HG03575 (cell line): ENCODE results near the gene LEMD1.

Source experiments
- ATAC-seq: cut with Tn5 transposase; IDR thresholded peaks from one replicate; pipeline ENCODE4 v1.9.1; 2021; ENCODE audit not compliant: unreplicated experiment, insufficient number of reproducible peaks, low FRiP score; ENCODE audit errors: extremely low read depth

The LEMD1 gene, protein sequence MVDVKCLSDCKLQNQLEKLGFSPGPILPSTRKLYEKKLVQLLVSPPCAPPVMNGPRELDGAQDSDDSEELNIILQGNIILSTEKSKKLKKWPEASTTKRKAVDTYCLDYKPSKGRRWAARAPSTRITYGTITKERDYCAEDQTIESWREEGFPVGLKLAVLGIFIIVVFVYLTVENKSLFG

GRCh38 chr1:205421798-205422197, at the start of gene LEMD1:
Gene LEMD1, minus strand, starts transcription at chr1:205422056. Its CDS starts 1,520 bp downstream, at chr1:205420536.
- no peak for ATAC-seq

GRCh38 chr1:205470131-205470530, 48.3 kb upstream of the LEMD1 start:
- no peak for ATAC-seq

DNA sequence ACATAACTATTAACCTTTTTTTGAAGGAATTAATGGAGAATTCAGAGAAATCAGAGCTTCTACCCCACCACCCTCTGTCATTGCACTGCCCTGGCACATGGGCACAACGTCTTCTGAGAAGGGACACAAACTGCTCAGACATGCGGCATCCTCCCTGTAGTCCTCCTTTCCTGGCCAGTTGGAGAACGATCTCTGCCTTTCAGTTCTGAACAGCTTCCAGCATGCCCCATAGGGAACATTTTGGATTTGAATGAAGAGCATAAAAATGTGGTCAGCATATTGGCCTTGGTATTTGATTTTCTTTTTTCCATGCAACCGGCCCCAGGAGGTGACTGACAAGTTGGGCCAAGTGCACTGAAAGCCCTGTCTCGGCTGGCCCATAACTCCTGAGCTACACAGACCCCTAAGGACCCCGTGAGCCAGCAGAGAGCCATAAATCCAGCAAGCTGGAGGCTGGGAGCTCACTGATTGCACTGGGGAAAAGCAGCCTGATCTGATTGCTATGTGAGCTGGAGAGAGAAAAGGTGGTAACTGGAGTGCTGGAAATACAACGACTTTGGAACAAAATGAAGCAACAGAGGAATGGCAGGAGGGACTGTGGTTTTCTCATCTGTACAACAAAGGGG, 44.9 kb upstream of the LEMD1 start:
- ATAC-seq: no peak

DNA sequence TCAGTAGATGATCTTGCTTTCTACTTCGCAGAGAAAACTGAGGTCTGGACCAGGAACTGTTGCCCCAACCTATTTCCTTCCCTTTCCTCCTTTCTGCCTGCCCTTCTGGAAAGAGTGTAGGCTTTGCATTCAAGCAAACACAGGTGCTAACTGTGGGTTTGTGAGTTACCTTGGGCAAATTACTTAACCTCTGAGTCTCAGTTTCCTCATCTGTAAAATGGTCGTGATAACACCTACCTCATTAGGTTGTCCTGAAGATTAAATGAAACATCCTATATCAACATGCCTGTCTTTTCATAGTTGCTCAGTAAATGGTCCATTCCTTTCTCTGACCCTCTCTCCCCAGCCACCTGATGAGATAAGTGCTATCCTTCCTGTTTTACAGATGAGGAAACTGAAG, 43.5 kb upstream of the LEMD1 start:
- ATAC-seq: no peak

GRCh38 chr1:205458777-205459566, 37.1 kb upstream of the LEMD1 start:
- no peak for ATAC-seq

- ATAC-seq: no peak
Measured at GRCh38 chr1:205456868-205457745, 35.3 kb upstream of the LEMD1 start.

DNA sequence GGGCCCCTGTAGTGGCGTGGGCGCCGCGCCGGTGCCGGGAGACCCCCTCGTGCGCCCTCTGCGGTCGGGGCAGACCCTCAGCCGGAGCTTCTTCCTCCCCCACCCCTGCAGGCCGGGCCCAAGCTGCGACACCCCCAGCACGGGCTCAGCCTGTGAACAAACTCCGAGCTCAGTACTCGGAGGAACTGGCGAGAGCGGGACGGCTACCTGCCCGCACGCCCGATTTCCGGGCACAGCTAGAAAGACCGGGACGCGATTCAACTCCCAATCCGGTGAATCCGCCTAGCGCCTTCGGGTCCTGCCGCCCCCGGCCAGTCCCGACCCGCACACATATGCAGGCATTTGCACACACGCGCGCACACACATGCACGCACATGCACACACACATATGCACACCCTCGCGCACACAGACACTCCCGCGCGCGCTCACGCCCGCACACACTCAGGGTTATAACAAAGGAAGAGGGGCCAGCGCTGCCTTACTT, 34.6 kb upstream of the LEMD1 start:
- no peak for ATAC-seq

DNA sequence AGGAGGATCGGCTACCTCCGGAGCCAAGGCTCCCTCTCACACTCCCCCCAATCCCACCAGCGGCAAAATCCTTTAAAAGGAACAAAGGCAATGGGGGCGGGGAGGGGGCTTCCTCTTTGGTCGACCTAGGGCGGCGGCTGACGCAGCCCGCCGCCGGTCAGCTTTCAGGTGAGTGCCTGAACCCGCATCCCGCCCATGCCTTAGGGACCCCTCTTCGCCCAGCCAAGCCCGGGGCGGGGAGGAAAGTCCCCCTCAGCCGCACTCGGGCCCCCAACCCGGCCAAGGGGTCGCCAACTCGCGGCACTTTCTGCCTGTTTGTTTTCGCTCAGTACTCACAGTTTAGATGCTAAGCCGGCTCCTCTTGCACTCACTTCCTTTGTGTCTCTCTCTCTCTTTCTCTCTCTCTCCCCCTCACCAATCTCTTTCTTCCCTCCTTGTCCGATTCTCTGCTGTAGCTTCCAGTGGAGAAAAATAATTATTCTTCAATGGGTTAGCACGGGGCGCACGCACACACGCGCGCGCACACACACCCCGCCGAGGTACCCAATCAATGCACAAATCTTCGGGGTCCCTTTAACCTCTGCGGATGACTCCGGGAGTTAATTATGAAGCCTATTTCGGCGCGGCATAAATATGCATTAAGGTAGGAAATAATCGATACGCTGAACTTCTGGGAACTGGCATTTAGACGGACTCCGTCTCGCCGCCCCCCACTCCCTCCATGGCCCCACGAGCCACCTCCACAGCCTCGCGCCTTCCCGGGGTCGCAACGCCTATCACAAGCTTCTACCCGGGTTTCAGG, 33.9 kb upstream of the LEMD1 start, which contains the start of gene BLACAT1:
BLACAT1 (minus strand) TSS at position 465 of the 802 bp plus-strand sequence.
- ATAC-seq: no peak

DNA sequence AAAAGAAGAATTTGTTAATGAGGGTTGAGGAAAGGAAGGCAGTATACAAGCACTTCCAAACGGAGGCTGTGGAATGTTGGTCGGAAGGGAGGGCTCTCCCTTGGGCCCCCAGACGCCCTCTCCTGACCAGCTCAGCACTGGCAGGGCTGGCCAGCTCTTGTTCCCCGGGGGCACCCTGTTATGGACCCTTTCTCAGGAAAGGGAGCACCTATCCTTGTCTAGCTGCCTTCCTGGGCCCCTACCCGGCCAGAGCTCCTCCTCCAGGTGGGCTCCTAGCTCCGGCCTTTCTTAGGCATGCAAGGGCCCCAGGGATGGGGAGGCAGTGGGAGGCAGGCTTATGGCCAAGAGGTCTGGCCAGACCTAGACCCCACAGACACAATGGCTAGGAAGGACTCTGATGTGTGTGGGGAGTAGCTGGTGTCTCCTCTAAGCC, 33.1 kb upstream of the LEMD1 start:
- ATAC-seq: no peak

- ATAC-seq: no peak
Measured at GRCh38 chr1:205453466-205453865, 31.6 kb upstream of the LEMD1 start.

- no peak for ATAC-seq
Measured at GRCh38 chr1:205452933-205453332, 31.1 kb upstream of the LEMD1 start.

DNA sequence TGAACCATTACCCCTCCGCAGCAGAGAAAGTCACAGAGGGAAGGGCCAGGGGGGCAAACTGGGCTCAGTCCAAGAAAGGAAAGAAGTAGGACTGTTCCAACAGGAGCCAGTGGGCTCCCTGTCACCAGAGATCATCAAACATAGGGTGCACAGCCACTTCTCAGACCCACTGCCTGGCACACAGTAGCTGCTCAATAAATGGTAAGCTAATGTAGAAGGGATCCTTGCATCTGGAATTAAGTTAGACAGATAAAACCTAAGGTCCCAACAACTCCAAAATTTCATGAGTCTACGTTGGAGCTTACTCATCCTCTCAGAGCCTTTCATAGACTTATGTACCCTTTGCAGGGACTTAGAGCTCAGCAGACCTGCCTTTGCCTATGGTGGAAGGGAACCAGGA, 30.5 kb upstream of the LEMD1 start:
- no peak for ATAC-seq

DNA sequence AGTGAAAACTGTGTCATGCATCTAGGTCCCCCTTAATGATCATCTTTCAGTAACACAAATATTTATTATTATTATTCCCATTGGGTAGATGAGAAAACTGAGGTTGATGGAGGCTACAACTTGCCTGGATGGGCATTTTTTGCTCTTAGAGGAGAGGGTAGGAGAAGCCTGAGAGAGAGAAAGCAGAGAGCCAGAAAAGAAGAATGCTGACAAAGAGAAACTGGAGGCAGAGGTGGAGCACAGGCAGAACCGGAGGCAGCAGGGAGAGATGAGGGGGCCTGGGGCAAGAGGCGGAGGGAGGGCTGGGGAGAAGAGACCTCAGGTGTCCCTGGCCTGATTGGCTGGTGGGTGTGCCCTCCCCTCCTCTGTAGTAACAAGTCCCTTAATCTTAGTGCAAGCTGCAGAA, 29.9 kb upstream of the LEMD1 start:
- ATAC-seq: no peak

DNA sequence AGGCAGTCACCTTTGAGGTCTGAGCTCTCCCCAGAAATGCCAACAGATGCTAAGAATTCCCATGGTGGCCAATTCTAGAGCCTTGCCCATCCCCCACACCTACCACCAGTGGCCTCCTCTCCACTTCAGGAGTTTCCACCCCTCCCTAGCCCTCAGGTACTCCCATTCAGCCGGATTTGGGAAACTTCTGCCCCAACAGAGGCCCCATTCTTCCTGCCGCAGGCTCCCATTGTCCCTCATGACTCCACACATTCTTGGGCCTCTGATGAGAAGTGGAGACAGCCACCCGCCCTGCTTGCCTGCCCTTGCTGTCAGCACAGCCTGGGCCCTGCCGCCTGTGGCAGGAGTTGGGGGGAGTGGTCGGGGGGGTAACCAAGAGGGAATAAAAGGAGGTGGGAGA, 29.3 kb upstream of the LEMD1 start:
- ATAC-seq: no peak

DNA sequence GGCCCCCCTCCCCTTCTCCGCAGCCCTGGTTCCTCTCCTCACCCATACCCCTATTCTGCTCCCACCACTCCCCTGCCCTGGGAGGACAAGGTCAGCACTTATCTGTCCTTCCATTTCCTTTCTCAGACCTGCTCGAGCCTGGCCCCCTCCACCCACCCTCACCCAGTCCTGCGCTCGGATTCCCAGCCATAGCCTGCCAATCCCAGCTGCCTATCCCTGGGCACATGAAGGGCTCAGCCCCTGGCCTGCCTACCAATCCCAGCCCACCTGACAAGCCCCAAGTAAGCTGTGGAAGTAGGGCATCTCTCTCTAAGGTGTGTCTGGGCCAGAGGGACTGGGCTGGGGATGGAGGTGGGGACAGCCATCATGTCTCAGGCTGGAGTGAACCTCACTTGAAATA, 28.6 kb upstream of the LEMD1 start:
- no peak for ATAC-seq

DNA sequence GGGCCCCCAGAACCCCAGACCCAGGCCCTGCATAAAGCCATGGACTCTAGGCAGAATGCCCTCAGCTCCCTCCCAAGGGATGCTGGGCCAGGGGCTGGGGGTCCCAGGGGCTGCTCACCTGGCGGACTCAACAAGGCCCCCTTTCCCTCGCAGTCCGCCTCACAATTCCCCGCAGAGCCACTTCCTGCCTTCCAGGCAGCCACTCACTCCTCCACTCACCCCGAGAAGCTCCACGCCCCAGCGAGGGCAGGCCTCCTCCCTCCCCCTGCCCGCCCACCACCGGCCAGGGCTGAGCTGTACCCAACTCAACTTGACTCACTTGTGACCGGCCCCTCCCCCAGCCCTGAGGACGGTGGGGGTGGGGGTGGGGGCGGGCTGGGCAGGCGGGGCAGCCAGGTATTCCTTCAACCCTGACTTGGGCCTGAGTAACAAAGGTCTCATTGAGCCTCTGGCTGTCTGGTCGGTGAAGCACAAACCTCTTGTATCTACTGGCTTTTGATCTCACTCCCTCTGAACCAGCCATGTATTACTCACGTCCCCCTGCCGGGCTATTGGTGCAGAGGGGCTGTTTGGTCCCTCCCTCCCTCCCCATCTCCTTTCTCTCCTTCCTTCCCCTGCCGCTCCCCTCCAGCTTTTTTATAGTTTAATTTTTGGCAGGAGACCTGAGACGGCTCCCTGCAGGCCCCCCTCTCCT, 28.0 kb upstream of the LEMD1 start:
- no peak for ATAC-seq

GRCh38 chr1:205449254-205449749, 27.4 kb upstream of the LEMD1 start:
- no peak for ATAC-seq
